Muscle layer of colon (tissue), 2 donors: ENCODE data around the gene LDLRAD4.

Experiments
- H3K27ac ChIP-seq: one replicate; pipeline ENCODE4 v1.7.0; 2013; ENCODE audit warnings: low read depth, mild to moderate bottlenecking, low read length, moderate library complexity
- H3K27me3 ChIP-seq, 2 donors: one replicate each; pipeline ENCODE4 v1.7.0; 2013; ENCODE audit warnings: low read length in 2 of 2, mild to moderate bottlenecking in 2 of 2; ENCODE audit not compliant: insufficient read depth in 2 of 2, control insufficient read depth in 1 of 2
- H3K36me3 ChIP-seq: one replicate; pipeline ENCODE4 v1.7.0; 2013; ENCODE audit warnings: mild to moderate bottlenecking, low read length; ENCODE audit not compliant: insufficient read depth
- H3K4me1 ChIP-seq: one replicate; pipeline ENCODE4 v1.7.0; 2013; ENCODE audit warnings: mild to moderate bottlenecking, low read length; ENCODE audit not compliant: insufficient read depth
- H3K4me3 ChIP-seq, 2 donors: one replicate each; pipeline ENCODE4 v1.7.0; 2013; ENCODE audit warnings: low read length in 2 of 2, low read depth in 1 of 2, mild to moderate bottlenecking in 1 of 2, moderate library complexity in 1 of 2
- H3K9ac ChIP-seq: one replicate; pipeline ENCODE4 v1.7.0; 2013; ENCODE audit warnings: low read length
- H3K9me3 ChIP-seq: one replicate; pipeline ENCODE4 v1.7.0; 2013; ENCODE audit warnings: mild to moderate bottlenecking, low read length
- donor health status: abdominal sarcoma.
- donor health status: Adenocarcinoma of cecum.

LDLRAD4 gene

DNA sequence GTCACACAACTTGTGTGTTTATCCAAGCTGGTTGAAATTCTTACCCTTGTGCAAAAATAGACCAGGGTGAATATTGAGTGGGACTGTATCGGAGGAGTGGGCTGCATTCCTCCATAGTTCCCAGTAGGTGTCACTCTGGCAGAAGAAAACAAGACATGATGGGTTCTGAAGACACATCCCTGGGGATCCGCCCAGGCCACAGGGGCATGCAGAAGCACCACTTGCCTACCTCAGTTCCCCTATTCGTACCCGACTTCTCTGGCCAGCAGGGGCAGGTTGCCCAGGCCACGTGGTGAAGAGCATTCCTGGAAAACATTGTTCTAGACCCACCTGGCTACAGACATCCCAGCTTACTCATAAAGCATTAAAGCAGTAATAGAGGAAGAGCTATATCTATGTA is 339.6 kb downstream of the LDLRAD4 start:
- peaks cover 35% of the 10 kb centered on the region for H3K4me1 ChIP-seq
- H3K9ac ChIP-seq = no peak overlapping the region
- no peaks in the 10 kb centered on the region for H3K27me3 ChIP-seq
- H3K36me3 ChIP-seq = no peaks in the 10 kb centered on the region
- H3K4me3 ChIP-seq = no peak overlapping the region
- H3K27ac ChIP-seq = no peak overlapping the region
- no peaks in the 10 kb centered on the region for H3K9me3 ChIP-seq

DNA sequence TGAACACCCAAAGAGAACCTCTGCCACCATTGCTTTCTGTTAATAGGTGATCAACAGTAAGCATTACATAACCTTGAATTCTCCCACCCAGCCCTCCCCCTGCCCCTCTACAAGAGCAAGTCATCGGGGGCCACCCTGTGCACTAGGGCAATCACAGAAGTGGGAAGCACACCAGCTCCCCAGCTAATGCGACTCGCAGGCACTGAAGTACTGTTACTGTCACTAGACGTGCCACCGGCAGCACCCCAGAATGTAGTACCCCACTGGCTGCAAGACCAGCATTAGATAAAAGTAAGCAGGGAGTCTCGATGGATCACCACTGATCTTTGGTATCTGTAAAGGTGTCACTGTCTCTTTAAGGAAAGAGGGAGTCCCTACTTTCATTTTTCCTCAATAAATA is 340.2 kb downstream of the LDLRAD4 start:
- Histone ChIP-seq H3K27ac (no peak overlapping the region), H3K36me3 (no peaks in the 10 kb centered on the region), H3K9ac (no peak overlapping the region), H3K4me3 (no peak overlapping the region), H3K4me1 (peaks cover 40% of the 10 kb centered on the region), H3K27me3 (no peaks in the 10 kb centered on the region), H3K9me3 (no peaks in the 10 kb centered on the region)

- Histone ChIP-seq H3K27ac (no peak overlapping the region), H3K9me3 (no peaks in the 10 kb centered on the region), H3K4me1 (peaks cover 47% of the 10 kb centered on the region), H3K4me3 (no peak overlapping the region), H3K27me3 (no peaks in the 10 kb centered on the region), H3K9ac (no peak overlapping the region), H3K36me3 (no peaks in the 10 kb centered on the region)
Measured at GRCh38 chr18:13559754-13560153, 341.2 kb downstream of the LDLRAD4 start.

GRCh38 chr18:13560306-13560705 is 341.7 kb downstream of the LDLRAD4 start:
- no peaks in the 10 kb centered on the region for H3K36me3 ChIP-seq
- H3K27ac ChIP-seq = no peak overlapping the region
- H3K4me1 ChIP-seq = peaks cover 48% of the 10 kb centered on the region
- no peak overlapping the region for H3K4me3 ChIP-seq
- no peaks in the 10 kb centered on the region for H3K9me3 ChIP-seq
- H3K27me3 ChIP-seq = no peaks in the 10 kb centered on the region
- H3K9ac ChIP-seq = no peak overlapping the region

DNA sequence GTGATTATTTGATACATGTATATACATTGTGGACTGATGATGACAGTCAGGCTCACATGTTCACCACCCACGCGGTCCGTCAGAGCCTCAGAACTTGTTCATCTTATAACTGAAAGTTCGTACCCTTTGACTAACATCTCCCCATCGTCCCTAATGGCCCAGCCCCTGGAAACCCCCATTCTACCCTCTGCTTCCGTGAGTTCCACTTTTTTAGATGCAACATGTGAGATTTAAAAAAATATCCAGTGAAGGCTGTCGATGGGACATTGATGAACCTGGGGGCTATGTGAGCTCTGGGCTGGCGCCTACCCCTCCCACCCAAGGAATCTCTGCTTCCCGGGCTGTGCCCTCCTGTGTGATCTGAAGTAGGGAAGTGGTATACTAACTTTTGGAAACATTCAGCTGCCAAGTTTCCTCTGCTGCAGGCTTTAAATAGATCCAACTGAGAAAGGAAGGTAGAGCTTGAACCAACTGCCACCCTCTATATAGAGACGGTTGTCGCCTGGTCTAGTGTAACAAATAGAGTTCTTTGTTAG is 344.0 kb downstream of the LDLRAD4 start:
- H3K36me3 ChIP-seq = no peaks in the 10 kb centered on the region
- no peak overlapping the region for H3K9ac ChIP-seq
- H3K9me3 ChIP-seq = no peaks in the 10 kb centered on the region
- no peak overlapping the region for H3K27ac ChIP-seq
- no peak overlapping the region for H3K4me3 ChIP-seq
- H3K4me1 ChIP-seq = peaks cover 41% of the 10 kb centered on the region
- no peaks in the 10 kb centered on the region for H3K27me3 ChIP-seq

GRCh38 chr18:13563390-13563805 is 344.8 kb downstream of the LDLRAD4 start:
- H3K27me3 ChIP-seq = no peaks in the 10 kb centered on the region
- no peaks in the 10 kb centered on the region for H3K9me3 ChIP-seq
- no peak overlapping the region for H3K4me3 ChIP-seq
- H3K4me1 ChIP-seq = peaks cover 33% of the 10 kb centered on the region
- H3K27ac ChIP-seq = no peak overlapping the region
- H3K9ac ChIP-seq = no peak overlapping the region
- H3K36me3 ChIP-seq = no peaks in the 10 kb centered on the region

- H3K4me3 ChIP-seq = no peak overlapping the region
- H3K36me3 ChIP-seq = no peaks in the 10 kb centered on the region
- H3K27ac ChIP-seq = no peak overlapping the region
- H3K9ac ChIP-seq = no peak overlapping the region
- H3K27me3 ChIP-seq = no peaks in the 10 kb centered on the region
- H3K4me1 ChIP-seq = peaks cover 33% of the 10 kb centered on the region
- H3K9me3 ChIP-seq = no peaks in the 10 kb centered on the region
Measured at GRCh38 chr18:13564579-13564978, 346.0 kb downstream of the LDLRAD4 start.

- Histone ChIP-seq H3K9ac (no peak overlapping the region), H3K4me1 (peaks cover 33% of the 10 kb centered on the region), H3K27me3 (no peaks in the 10 kb centered on the region), H3K27ac (no peak overlapping the region), H3K4me3 (no peak overlapping the region), H3K36me3 (no peaks in the 10 kb centered on the region), H3K9me3 (no peaks in the 10 kb centered on the region)
Measured at GRCh38 chr18:13565228-13565627, 346.7 kb downstream of the LDLRAD4 start.

DNA sequence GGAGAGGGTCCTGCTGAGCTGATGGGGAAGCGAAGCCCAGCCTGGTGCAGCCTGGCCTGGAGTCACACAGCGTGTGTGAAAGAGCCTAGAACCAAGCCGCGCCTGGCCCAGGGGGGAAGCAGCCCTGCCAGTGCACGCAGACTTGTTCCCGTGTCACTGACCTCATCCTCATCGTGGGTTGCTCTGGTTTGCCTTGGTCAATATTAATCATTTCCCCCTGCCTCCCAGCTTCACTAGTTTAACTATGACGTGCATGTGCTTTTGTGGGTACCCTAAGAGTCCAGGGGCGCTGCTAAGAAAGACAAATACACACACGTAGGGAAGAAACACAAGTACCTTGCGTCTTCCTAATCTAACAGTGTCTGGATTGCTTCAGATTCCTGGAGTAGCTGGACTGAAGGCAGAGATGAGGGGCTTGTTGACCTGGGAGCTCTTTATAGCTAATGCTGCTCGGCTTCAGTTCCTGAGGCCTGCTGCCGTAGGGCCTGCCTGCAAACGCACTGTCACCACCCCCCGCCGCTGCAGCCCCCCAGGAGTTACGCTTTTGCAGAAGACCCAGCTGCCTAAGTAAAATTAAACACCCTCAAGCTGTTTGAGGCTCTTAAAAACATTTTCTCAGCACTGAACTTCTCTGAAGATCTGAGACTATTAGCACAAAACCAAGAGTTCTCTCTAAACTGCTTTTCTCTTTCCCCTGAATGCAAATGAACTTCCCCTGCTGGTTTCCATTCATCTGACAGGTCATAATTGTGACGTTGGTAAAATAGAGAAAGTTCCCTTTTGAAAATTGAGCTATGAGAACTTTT is 348.6 kb downstream of the LDLRAD4 start:
- Histone ChIP-seq H3K27me3 (no peaks in the 10 kb centered on the region), H3K9ac (no peak overlapping the region), H3K4me3 (no peak overlapping the region), H3K27ac (peak overlapping the region; percentile 61), H3K36me3 (no peaks in the 10 kb centered on the region), H3K4me1 (peaks cover 33% of the 10 kb centered on the region), H3K9me3 (no peaks in the 10 kb centered on the region)

- H3K4me1 ChIP-seq = peaks cover 23% of the 10 kb centered on the region
- H3K27ac ChIP-seq = no peak overlapping the region
- H3K36me3 ChIP-seq = no peaks in the 10 kb centered on the region
- no peak overlapping the region for H3K9ac ChIP-seq
- no peak overlapping the region for H3K4me3 ChIP-seq
- no peaks in the 10 kb centered on the region for H3K9me3 ChIP-seq
- no peaks in the 10 kb centered on the region for H3K27me3 ChIP-seq
Measured at GRCh38 chr18:13568443-13569392, 350.2 kb downstream of the LDLRAD4 start.

- Histone ChIP-seq H3K36me3 (no peaks in the 10 kb centered on the region), H3K9ac (no peak overlapping the region), H3K27ac (no peak overlapping the region), H3K4me1 (peaks cover 11% of the 10 kb centered on the region), H3K4me3 (no peak overlapping the region), H3K27me3 (no peaks in the 10 kb centered on the region), H3K9me3 (no peaks in the 10 kb centered on the region)
Measured at GRCh38 chr18:13570216-13570615, 351.7 kb downstream of the LDLRAD4 start.
